ENCODE measurements around the gene CEP126. TPM values are rescaled to one million over a fixed set of nuclear protein-coding genes. Genes with fewer than 3 reads are reported as not detected.
"Not testable (repeated sequence)": the region's sequence is repeated elsewhere in the genome, so short reads cannot be mapped to it uniquely, and the experiment has no call there.

Gene CEP126
- total RNA-seq, 4 donors from 2014 or later: 6.6 to 11.3 (median 10.1) TPM

GRCh38 chr11:101944923-101945322, 30.1 kb downstream of the CEP126 start:
- H3K36me3 ChIP-seq: peaks cover 0 to 22% (median 8%) of the 10 kb centered on the region in 4 donors
- TF ChIP-seq CTCF (IDR thresholded peaks at IDR 0.05): no peak
- DNase-seq (ENCODE audit: extremely low spot score): no peak
- no peaks in the 10 kb centered on the region for H3K4me1 ChIP-seq
- intact Hi-C loops (cut with DNase I): no loop called here
- H3K9me3 ChIP-seq: no peaks in the 10 kb centered on the region
- H3K27ac ChIP-seq (replicated peaks in 1 of 4): no peak overlapping the region
- H3K4me3 ChIP-seq: no peak overlapping the region
- no peaks in the 10 kb centered on the region for H3K27me3 ChIP-seq
- WGBS: 91% methylated on average over 2 of the region's 2 CpGs

GRCh38 chr11:101945448-101945847, 30.6 kb downstream of the CEP126 start:
- 90% methylated on average over 4 of the region's 4 CpGs for WGBS
- Histone ChIP-seq H3K4me3 (no peak overlapping the region), H3K9me3 (no peaks in the 10 kb centered on the region), H3K4me1 (no peaks in the 10 kb centered on the region), H3K27ac (replicated peaks in 1 of 4) (no peak overlapping the region), H3K36me3 (peaks cover 0 to 22% (median 8%) of the 10 kb centered on the region in 4 donors), H3K27me3 (no peaks in the 10 kb centered on the region)
- TF ChIP-seq POLR2A (IDR thresholded peaks at IDR 0.05; ENCODE audit: low read depth): no peak
- no peak for DNase-seq (ENCODE audit: extremely low spot score)
- intact Hi-C loops (cut with DNase I): no loop called here

GRCh38 chr11:101949680-101950220, 34.9 kb downstream of the CEP126 start:
- H3K36me3 ChIP-seq: peaks cover 0 to 22% (median 8%) of the 10 kb centered on the region in 4 donors
- no peaks in the 10 kb centered on the region for H3K4me1 ChIP-seq
- H3K4me3 ChIP-seq: no peak overlapping the region
- no peaks in the 10 kb centered on the region for H3K27me3 ChIP-seq
- TF ChIP-seq POLR2AphosphoS5 (IDR thresholded peaks at IDR 0.05) (no peak), POLR2A (IDR thresholded peaks at IDR 0.05; ENCODE audit: low read depth) (no peak), EP300 (IDR thresholded peaks at IDR 0.05) (no peak)
- WGBS: 81% methylated on average over 1 of the region's 1 CpG
- no peaks in the 10 kb centered on the region for H3K9me3 ChIP-seq
- DNase-seq (ENCODE audit: extremely low spot score): no peak
- intact Hi-C loops (cut with DNase I): no loop called here
- no peak overlapping the region for H3K27ac ChIP-seq (replicated peaks in 1 of 4)

GRCh38 chr11:101955278-101955677, 40.5 kb downstream of the CEP126 start:
- H3K4me1 ChIP-seq: no peaks in the 10 kb centered on the region

GRCh38 chr11:101955701-101956100, 40.9 kb downstream of the CEP126 start:
- Histone ChIP-seq H3K27ac (replicated peaks in 1 of 4) (no peak overlapping the region), H3K9me3 (no peaks in the 10 kb centered on the region), H3K4me1 (no peaks in the 10 kb centered on the region), H3K36me3 (peaks cover 0 to 22% (median 10%) of the 10 kb centered on the region in 4 donors), H3K27me3 (no peaks in the 10 kb centered on the region), H3K4me3 (no peak overlapping the region)
- no peak for DNase-seq (ENCODE audit: extremely low spot score)
- TF ChIP-seq POLR2A (IDR thresholded peaks at IDR 0.05; ENCODE audit: low read depth) (no peak), POLR2AphosphoS5 (IDR thresholded peaks at IDR 0.05) (no peak), CTCF (IDR thresholded peaks at IDR 0.05) (no peak), EP300 (IDR thresholded peaks at IDR 0.05) (no peak)
- intact Hi-C loops (cut with DNase I): no loop called here
- WGBS: 93% methylated on average over 5 of the region's 5 CpGs

More at GRCh38 chr11:101955278-101955677, 40.5 kb downstream of the CEP126 start:
- Histone ChIP-seq H3K4me3 (no peak overlapping the region), H3K36me3 (peaks cover 0 to 22% (median 10%) of the 10 kb centered on the region in 4 donors), H3K27me3 (no peaks in the 10 kb centered on the region), H3K27ac (replicated peaks in 1 of 4) (no peak overlapping the region), H3K9me3 (no peaks in the 10 kb centered on the region)
- intact Hi-C loops (cut with DNase I): no loop called here
- WGBS: 94% methylated on average over 3 of the region's 3 CpGs
- TF ChIP-seq POLR2A (IDR thresholded peaks at IDR 0.05; ENCODE audit: low read depth) (no peak), POLR2AphosphoS5 (IDR thresholded peaks at IDR 0.05) (no peak), EP300 (IDR thresholded peaks at IDR 0.05) (no peak), CTCF (IDR thresholded peaks at IDR 0.05) (no peak)
- DNase-seq (ENCODE audit: extremely low spot score): no peak

- no peak for DNase-seq (ENCODE audit: extremely low spot score)
- peaks cover 0 to 50% (median 17%) of the 10 kb centered on the region in 4 donors for H3K36me3 ChIP-seq
- no peaks in the 10 kb centered on the region for H3K4me1 ChIP-seq
- H3K27me3 ChIP-seq: no peaks in the 10 kb centered on the region
- no peak overlapping the region for H3K4me3 ChIP-seq
- TF ChIP-seq EP300 (IDR thresholded peaks at IDR 0.05) (no peak), CTCF (IDR thresholded peaks at IDR 0.05) (no peak), POLR2A (IDR thresholded peaks at IDR 0.05; ENCODE audit: low read depth) (no peak), POLR2AphosphoS5 (IDR thresholded peaks at IDR 0.05) (no peak)
- WGBS: 87% methylated on average over 1 of the region's 1 CpG
- no peak overlapping the region for H3K27ac ChIP-seq (replicated peaks in 1 of 4)
- no peaks in the 10 kb centered on the region for H3K9me3 ChIP-seq
- intact Hi-C loops (cut with DNase I): no loop called here
These were observed 45.4 kb downstream of the CEP126 start for GRCh38 chr11:101960231-101960630.

GRCh38 chr11:101964200-101964599, 49.4 kb downstream of the CEP126 start:
- DNase-seq (ENCODE audit: extremely low spot score); H3K9me3 ChIP-seq; intact Hi-C loops (cut with DNase I); H3K27ac ChIP-seq (replicated peaks in 1 of 4); H3K4me1 ChIP-seq; H3K27me3 ChIP-seq; H3K4me3 ChIP-seq: not testable (repeated sequence)
- WGBS: 95% methylated on average over 10 of the region's 10 CpGs
- H3K36me3 ChIP-seq: peaks cover 0 to 30% (median 10%) of the 10 kb centered on the region in 4 donors

Data from esophagus muscularis mucosa (tissue), 4 donors.